Measurements from ENCODE around the gene NKAP. TPM values are rescaled to one million over a fixed set of nuclear protein-coding genes. Genes with fewer than 3 reads are reported as not detected.
"Not testable (repeated sequence)": the region's sequence is repeated elsewhere in the genome, so short reads cannot be mapped to it uniquely, and the experiment has no call there.

Gene NKAP
- total RNA-seq, 1 donor from 2014 or later: 7.8 TPM

DNA sequence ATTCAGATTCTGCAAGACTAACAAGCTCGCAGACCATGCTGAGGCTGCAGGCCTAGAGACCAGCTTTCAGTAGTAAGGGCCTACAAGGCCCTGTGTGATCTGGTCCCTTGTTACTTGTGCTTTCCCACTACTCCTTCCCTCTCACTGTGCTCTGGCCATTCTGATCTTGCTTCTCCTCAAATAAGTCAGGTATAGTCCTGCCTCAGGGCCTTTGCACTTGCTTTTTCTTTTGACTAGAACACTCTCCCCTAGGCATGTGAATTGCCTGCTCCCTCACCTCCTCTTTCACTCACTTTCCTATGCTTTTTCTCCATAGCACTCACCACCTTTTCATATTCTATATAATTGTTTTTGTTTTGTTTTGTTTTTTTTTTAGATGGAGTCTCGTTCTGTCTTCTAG lies 25.7 kb downstream of the NKAP start:
- Histone ChIP-seq H3K27me3 (no peaks in the 10 kb centered on the region), H3K27ac (no peak overlapping the region), H3K9me3 (no peaks in the 10 kb centered on the region), H3K36me3 (no peaks in the 10 kb centered on the region), H3K4me1 (no peaks in the 10 kb centered on the region), H3K4me3 (no peak overlapping the region)
- no peak for ATAC-seq
- TF ChIP-seq, protein P1, sequence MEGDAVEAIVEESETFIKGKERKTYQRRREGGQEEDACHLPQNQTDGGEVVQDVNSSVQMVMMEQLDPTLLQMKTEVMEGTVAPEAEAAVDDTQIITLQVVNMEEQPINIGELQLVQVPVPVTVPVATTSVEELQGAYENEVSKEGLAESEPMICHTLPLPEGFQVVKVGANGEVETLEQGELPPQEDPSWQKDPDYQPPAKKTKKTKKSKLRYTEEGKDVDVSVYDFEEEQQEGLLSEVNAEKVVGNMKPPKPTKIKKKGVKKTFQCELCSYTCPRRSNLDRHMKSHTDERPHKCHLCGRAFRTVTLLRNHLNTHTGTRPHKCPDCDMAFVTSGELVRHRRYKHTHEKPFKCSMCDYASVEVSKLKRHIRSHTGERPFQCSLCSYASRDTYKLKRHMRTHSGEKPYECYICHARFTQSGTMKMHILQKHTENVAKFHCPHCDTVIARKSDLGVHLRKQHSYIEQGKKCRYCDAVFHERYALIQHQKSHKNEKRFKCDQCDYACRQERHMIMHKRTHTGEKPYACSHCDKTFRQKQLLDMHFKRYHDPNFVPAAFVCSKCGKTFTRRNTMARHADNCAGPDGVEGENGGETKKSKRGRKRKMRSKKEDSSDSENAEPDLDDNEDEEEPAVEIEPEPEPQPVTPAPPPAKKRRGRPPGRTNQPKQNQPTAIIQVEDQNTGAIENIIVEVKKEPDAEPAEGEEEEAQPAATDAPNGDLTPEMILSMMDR (IDR thresholded peaks at IDR 0.05): no peak
- intact Hi-C loops (cut with DNase I): no loop called here
- DNase-seq: no peak

- Histone ChIP-seq H3K4me1 (no peaks in the 10 kb centered on the region), H3K36me3 (no peaks in the 10 kb centered on the region), H3K9me3 (no peaks in the 10 kb centered on the region), H3K27ac (no peak overlapping the region), H3K27me3 (no peaks in the 10 kb centered on the region), H3K4me3 (no peak overlapping the region)
- no peak for DNase-seq
- no peak for ATAC-seq
- TF ChIP-seq, protein P1 (IDR thresholded peaks at IDR 0.05): no peak
- intact Hi-C loops (cut with DNase I): no loop called here
Measured at GRCh38 chrX:119916310-119916709, 27.2 kb downstream of the NKAP start.

DNA sequence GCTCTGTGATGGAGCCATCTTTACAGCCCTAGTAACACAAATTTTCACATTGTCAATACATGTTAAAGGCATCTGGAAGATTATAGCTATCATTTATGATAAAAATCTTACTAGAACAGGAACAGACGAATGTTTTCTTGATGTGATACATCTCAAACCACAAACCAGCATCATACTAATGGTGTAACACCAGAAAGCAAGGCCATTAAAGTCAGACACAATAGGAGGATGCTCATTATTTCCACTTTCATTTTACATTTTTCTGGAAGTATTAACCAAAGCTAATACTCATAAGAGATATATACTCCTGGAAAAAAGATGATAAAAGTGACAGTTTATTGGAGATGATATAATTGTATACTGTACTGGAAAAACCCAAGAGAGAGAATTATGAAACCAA lies 42.6 kb downstream of the NKAP start:
- TF ChIP-seq, protein P1 (IDR thresholded peaks at IDR 0.05): no peak
- intact Hi-C loops (cut with DNase I): no loop called here
- no peak for DNase-seq
- H3K4me3 ChIP-seq: no peak overlapping the region
- no peaks in the 10 kb centered on the region for H3K36me3 ChIP-seq
- H3K27ac ChIP-seq: no peak overlapping the region
- H3K27me3 ChIP-seq: no peaks in the 10 kb centered on the region
- no peak for ATAC-seq
- H3K4me1 ChIP-seq: no peaks in the 10 kb centered on the region
- H3K9me3 ChIP-seq: no peaks in the 10 kb centered on the region

DNA sequence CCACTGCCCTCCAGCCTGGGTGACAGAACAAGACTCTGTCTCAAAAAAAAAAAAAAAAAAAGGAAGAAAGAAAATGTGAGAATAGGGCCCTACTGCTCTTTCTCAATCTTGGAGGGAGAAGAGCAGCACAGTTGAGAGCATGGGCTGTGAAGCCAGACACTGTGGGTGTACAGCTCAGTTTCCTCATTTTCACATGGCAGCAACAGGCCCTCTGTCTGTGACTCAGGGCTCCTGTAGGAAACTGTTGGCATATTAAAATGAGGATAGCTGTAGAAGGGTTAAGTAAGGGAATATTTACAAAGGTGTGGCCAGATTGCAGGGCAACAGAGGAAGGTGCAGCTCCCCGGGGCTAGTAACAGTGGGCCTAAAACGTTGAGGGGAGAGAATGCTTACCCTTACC lies 44.4 kb downstream of the NKAP start:
- peak; percentile 87 for ATAC-seq
- intact Hi-C loops (cut with DNase I): no loop called here

DNA sequence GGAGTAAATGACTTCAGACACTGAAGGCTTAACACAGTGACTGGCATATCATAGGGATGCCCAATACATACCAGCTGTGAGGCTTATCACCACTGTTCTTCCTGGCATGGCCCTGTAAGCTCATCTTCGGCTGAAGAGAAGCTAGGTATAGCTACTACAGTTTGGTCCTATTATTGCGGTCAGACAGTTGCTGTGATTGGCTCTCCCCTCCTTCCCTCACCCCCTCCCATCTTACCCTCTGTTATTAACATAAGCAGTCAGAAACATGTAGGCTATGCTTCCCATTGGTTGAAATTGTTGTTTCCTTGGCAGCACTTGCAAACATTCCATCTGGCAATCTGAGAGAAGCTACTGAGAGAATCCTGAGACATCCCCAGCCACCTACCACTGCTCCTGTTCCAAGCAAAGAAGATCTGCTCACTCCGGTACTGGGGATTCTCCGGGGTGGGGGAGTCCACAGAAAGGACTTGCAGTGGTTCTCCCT lies 47.7 kb downstream of the NKAP start, which contains the start of gene AKAP14:
Gene AKAP14 (plus strand): TSS at position 51 of the 484 bp plus-strand sequence. CDS start 7,331 bp downstream, outside the sequence.
- ATAC-seq (no peak), DNase-seq (no peak)
- Histone ChIP-seq H3K27me3 (no peaks in the 10 kb centered on the region), H3K9me3 (no peaks in the 10 kb centered on the region), H3K27ac (no peak within 1 kb of the TSS), H3K36me3 (no peaks in the 10 kb centered on the region), H3K4me1 (no peaks in the 10 kb centered on the region), H3K4me3 (no peak within 1 kb of the TSS)
- intact Hi-C loops (cut with DNase I): no loop called here
- TF ChIP-seq, protein P1 (IDR thresholded peaks at IDR 0.05): no peak

More for the DNA sequence above, 44.4 kb downstream of the NKAP start:
- H3K4me3 ChIP-seq: no peak overlapping the region
- no peaks in the 10 kb centered on the region for H3K9me3 ChIP-seq
- TF ChIP-seq, protein P1 (IDR thresholded peaks at IDR 0.05): no peak
- H3K27me3 ChIP-seq: no peaks in the 10 kb centered on the region
- DNase-seq: no peak
- H3K36me3 ChIP-seq: no peaks in the 10 kb centered on the region
- no peak overlapping the region for H3K27ac ChIP-seq
- no peaks in the 10 kb centered on the region for H3K4me1 ChIP-seq

DNA sequence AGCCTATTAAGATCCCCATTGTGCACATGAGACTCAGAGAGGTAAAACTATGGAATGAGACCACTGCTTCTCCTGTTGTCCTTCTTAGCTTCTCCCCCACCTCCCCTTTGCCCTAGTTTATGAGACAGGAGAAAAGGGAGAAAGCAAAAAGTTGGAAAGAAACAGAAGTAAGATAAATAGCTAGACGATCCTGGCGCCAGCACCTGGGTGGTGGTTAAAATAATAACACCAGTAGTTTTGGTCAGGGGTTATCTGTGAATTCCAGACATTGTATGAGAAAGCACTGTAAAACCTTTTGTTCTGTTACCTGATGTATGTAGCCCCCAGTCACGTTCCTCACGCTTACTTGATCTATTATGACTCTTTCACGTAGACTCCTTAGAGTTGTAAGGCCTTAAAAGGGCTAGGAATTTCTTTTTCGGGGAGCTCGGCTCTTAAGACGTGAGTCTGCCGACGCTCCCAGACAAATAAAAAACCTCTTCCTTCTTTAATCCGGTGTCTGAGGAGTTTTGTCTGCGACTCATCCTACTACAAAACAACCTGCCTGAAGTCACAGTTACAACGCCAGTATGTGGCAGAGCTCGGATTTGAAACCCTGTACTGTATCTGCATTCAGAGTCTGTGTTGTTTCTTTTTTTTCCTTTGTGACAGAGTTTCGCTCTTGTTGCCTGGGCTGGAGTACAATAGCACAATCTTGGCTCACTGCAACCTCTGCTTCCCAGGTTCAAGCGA lies 51.4 kb downstream of the NKAP start:
- H3K27me3 ChIP-seq; intact Hi-C loops (cut with DNase I); H3K27ac ChIP-seq; H3K4me3 ChIP-seq; H3K4me1 ChIP-seq; DNase-seq; ATAC-seq; H3K9me3 ChIP-seq; H3K36me3 ChIP-seq: not testable (repeated sequence)

DNA sequence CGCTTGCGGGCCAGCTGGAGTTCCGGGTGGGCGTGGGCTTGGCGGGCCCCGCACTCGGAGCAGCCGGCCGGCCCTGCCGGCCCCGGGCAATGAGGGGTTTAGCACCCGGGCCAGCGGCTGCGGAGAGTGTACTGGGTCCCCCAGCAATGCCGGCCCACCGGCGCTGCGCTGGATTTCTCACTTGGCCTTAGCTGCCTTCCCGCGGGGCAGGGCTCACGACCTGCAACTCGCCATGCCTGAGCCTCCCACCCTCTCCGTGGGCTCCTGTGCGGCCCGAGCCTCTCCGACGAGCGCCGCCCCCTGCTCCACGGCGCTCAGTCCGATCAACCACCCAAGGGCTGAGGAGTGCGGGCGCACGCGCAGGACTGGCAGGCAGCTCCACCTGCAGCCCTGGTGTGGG lies 52.9 kb downstream of the NKAP start:
- H3K36me3 ChIP-seq; intact Hi-C loops (cut with DNase I); H3K9me3 ChIP-seq; H3K27me3 ChIP-seq; H3K27ac ChIP-seq; H3K4me3 ChIP-seq; ATAC-seq; H3K4me1 ChIP-seq; DNase-seq: not testable (repeated sequence)
